ENCODE data around the gene LRP11.

The LRP11 gene

GRCh38 chr6:149825292-149825691 lies 38.9 kb downstream of the LRP11 start:
- H3K9ac ChIP-seq (ENCODE audit: low read depth, low read length, poor library complexity, severe bottlenecking) = no peak overlapping the region
- H3F3A ChIP-seq (ENCODE audit: low read depth) = no peaks in the 10 kb centered on the region
- no peak overlapping the region for H3K4me3 ChIP-seq (ENCODE audit: low read length, poor library complexity, severe bottlenecking)
- no peaks in the 10 kb centered on the region for H3K27me3 ChIP-seq (ENCODE audit: insufficient read depth, low read length, poor library complexity, severe bottlenecking)
- H2AFZ ChIP-seq (ENCODE audit: low read length) = no peak overlapping the region
- no peak overlapping the region for H3K4me2 ChIP-seq (ENCODE audit: low read depth, low read length, poor library complexity, severe bottlenecking)
- no peaks in the 10 kb centered on the region for H3K9me2 ChIP-seq (replicated peaks; ENCODE audit: low read depth, low read length)
- H4K20me1 ChIP-seq (ENCODE audit: insufficient read depth, low read length, poor library complexity, severe bottlenecking) = no peaks in the 10 kb centered on the region
- no peak for TF ChIP-seq CTCF (conservative IDR thresholded peaks at IDR 0.05; ENCODE audit: low read length)
- TF ChIP-seq EZH2phosphoT487 (IDR thresholded peaks at IDR 0.05; ENCODE audit: borderline replicate concordance) = no peak
- no peaks in the 10 kb centered on the region for H3K79me2 ChIP-seq (ENCODE audit: insufficient read depth, low read length)
- H3K9me3 ChIP-seq (ENCODE audit: insufficient read depth, low read depth, low read length) = no peaks in the 10 kb centered on the region
- peaks cover 8% of the 10 kb centered on the region; the same call in 1 of the 2 replicates for H3K36me3 ChIP-seq (ENCODE audit: insufficient read depth, low read length)
- H3K4me1 ChIP-seq (ENCODE audit: insufficient read depth, low read length, poor library complexity, severe bottlenecking) = peaks cover 2% of the 10 kb centered on the region

GRCh38 chr6:149823013-149823412 lies 41.1 kb downstream of the LRP11 start:
- H3K4me1 ChIP-seq (ENCODE audit: insufficient read depth, low read length, poor library complexity, severe bottlenecking) = peaks cover 2% of the 10 kb centered on the region
- no peak overlapping the region for H2AFZ ChIP-seq (ENCODE audit: low read length)
- no peaks in the 10 kb centered on the region for H3K27me3 ChIP-seq (ENCODE audit: insufficient read depth, low read length, poor library complexity, severe bottlenecking)
- no peak overlapping the region for H3K4me3 ChIP-seq (ENCODE audit: low read length, poor library complexity, severe bottlenecking)
- H3K9ac ChIP-seq (ENCODE audit: low read depth, low read length, poor library complexity, severe bottlenecking) = no peak overlapping the region
- H3K79me2 ChIP-seq (ENCODE audit: insufficient read depth, low read length) = no peaks in the 10 kb centered on the region
- H3K9me3 ChIP-seq (ENCODE audit: insufficient read depth, low read depth, low read length) = no peaks in the 10 kb centered on the region
- no peak overlapping the region for H3K4me2 ChIP-seq (ENCODE audit: low read depth, low read length, poor library complexity, severe bottlenecking)
- peaks cover 8% of the 10 kb centered on the region; the same call in 1 of the 2 replicates for H3K36me3 ChIP-seq (ENCODE audit: insufficient read depth, low read length)
- TF ChIP-seq EZH2phosphoT487 (IDR thresholded peaks at IDR 0.05; ENCODE audit: borderline replicate concordance) = no peak
- peak; percentile 57 for TF ChIP-seq CTCF (conservative IDR thresholded peaks at IDR 0.05; ENCODE audit: low read length)
- H3F3A ChIP-seq (ENCODE audit: low read depth) = no peaks in the 10 kb centered on the region
- no peaks in the 10 kb centered on the region for H4K20me1 ChIP-seq (ENCODE audit: insufficient read depth, low read length, poor library complexity, severe bottlenecking)
- H3K9me2 ChIP-seq (replicated peaks; ENCODE audit: low read depth, low read length) = no peaks in the 10 kb centered on the region

- TF ChIP-seq EZH2phosphoT487 (IDR thresholded peaks at IDR 0.05; ENCODE audit: borderline replicate concordance) = no peak
- no peak for TF ChIP-seq CTCF (conservative IDR thresholded peaks at IDR 0.05; ENCODE audit: low read length)
- H3K4me3 ChIP-seq (ENCODE audit: low read length, poor library complexity, severe bottlenecking) = no peak overlapping the region
- peaks cover 2% of the 10 kb centered on the region for H3K4me1 ChIP-seq (ENCODE audit: insufficient read depth, low read length, poor library complexity, severe bottlenecking)
- no peak overlapping the region for H3K4me2 ChIP-seq (ENCODE audit: low read depth, low read length, poor library complexity, severe bottlenecking)
- no peaks in the 10 kb centered on the region for H4K20me1 ChIP-seq (ENCODE audit: insufficient read depth, low read length, poor library complexity, severe bottlenecking)
- no peaks in the 10 kb centered on the region for H3F3A ChIP-seq (ENCODE audit: low read depth)
- peaks cover 8% of the 10 kb centered on the region; the same call in 1 of the 2 replicates for H3K36me3 ChIP-seq (ENCODE audit: insufficient read depth, low read length)
- no peaks in the 10 kb centered on the region for H3K9me3 ChIP-seq (ENCODE audit: insufficient read depth, low read depth, low read length)
- no peak overlapping the region for H3K9ac ChIP-seq (ENCODE audit: low read depth, low read length, poor library complexity, severe bottlenecking)
- no peak overlapping the region for H2AFZ ChIP-seq (ENCODE audit: low read length)
- H3K27me3 ChIP-seq (ENCODE audit: insufficient read depth, low read length, poor library complexity, severe bottlenecking) = no peaks in the 10 kb centered on the region
- H3K79me2 ChIP-seq (ENCODE audit: insufficient read depth, low read length) = no peaks in the 10 kb centered on the region
- no peaks in the 10 kb centered on the region for H3K9me2 ChIP-seq (replicated peaks; ENCODE audit: low read depth, low read length)
Observed at GRCh38 chr6:149821492-149821891, 42.7 kb downstream of the LRP11 start.
